Neuronal stem cell (in vitro differentiated cells): ENCODE measurements around the gene TSPO.

ENCODE experiments used
- DNase-seq: peaks from one replicate; pipeline ENCODE4 v3.0.0-alpha.2; 2013; ENCODE audit warnings: low spot score
- H2AFZ ChIP-seq: one replicate; pipeline ENCODE4 v1.6.1; 2013; ENCODE audit warnings: mild to moderate bottlenecking, low read length, inconsistent platforms
- H2AK5ac ChIP-seq: 2 replicates; pipeline ENCODE4 v1.6.1; 2013; ENCODE audit warnings: low read depth, mild to moderate bottlenecking, inconsistent platforms, low read length, moderate library complexity, mixed read lengths
- H2BK120ac ChIP-seq: 2 replicates; pipeline ENCODE4 v1.6.1; 2013; ENCODE audit warnings: low read depth, mild to moderate bottlenecking, inconsistent platforms, low read length, moderate library complexity, mixed read lengths
- H2BK12ac ChIP-seq: one replicate; pipeline ENCODE4 v1.6.1; 2013; ENCODE audit warnings: low read length, inconsistent platforms
- H2BK15ac ChIP-seq: 2 replicates; pipeline ENCODE4 v1.6.1; 2013; ENCODE audit warnings: mild to moderate bottlenecking, low read length, inconsistent platforms, mixed read lengths
- H2BK5ac ChIP-seq: one replicate; pipeline ENCODE4 v1.6.1; 2013; ENCODE audit warnings: inconsistent platforms, mild to moderate bottlenecking, low read length, moderate library complexity
- H3K14ac ChIP-seq: one replicate; pipeline ENCODE4 v1.6.1; 2013; ENCODE audit warnings: low read length, inconsistent platforms
- H3K18ac ChIP-seq: 2 replicates; pipeline ENCODE4 v1.6.1; 2013; ENCODE audit warnings: low read length, inconsistent platforms
- H3K23ac ChIP-seq: 2 replicates; pipeline ENCODE4 v1.6.1; 2013; ENCODE audit warnings: low read depth, mild to moderate bottlenecking, mixed read lengths, low read length, inconsistent platforms; ENCODE audit not compliant: poor library complexity
- H3K27ac ChIP-seq: replicated peaks from 3 replicates; pipeline ENCODE4 v1.5.1; 2013; ENCODE audit warnings: low read length, inconsistent platforms
- H3K27me3 ChIP-seq, 3 experiments: 2 replicates each; pipeline ENCODE4 v1.6.1; 2013; ENCODE audit warnings: low read length in 3 of 3, mild to moderate bottlenecking in 2 of 3, inconsistent platforms in 1 of 3, low read depth in 1 of 3, mixed read lengths in 1 of 3, moderate library complexity in 1 of 3; ENCODE audit not compliant: control insufficient read depth in 3 of 3, insufficient read depth in 3 of 3
- H3K36me3 ChIP-seq, 2 donors: replicated peaks in 1 of 2; 2 replicates each; pipeline ENCODE4 v1.6.1; 2013; ENCODE audit warnings: low read length in 2 of 2; ENCODE audit not compliant: control insufficient read depth in 2 of 2, insufficient read depth in 2 of 2
- H3K4ac ChIP-seq: 2 replicates; pipeline ENCODE4 v1.6.1; 2013; ENCODE audit warnings: inconsistent platforms, mild to moderate bottlenecking, low read length, moderate library complexity
- H3K4me1 ChIP-seq, 2 donors: 1 replicate in 1 of 2; 2 replicates in 1 of 2; pipeline ENCODE4 v1.6.1; 2013; ENCODE audit warnings: low read length in 2 of 2, low read depth in 1 of 2; ENCODE audit not compliant: control insufficient read depth in 2 of 2, insufficient read depth in 1 of 2
- H3K4me2 ChIP-seq: one replicate; pipeline ENCODE4 v1.6.1; 2013; ENCODE audit warnings: mild to moderate bottlenecking, low read length, inconsistent platforms; ENCODE audit not compliant: insufficient read depth, poor library complexity, severe bottlenecking
- H3K4me3 ChIP-seq, 2 donors: 2 replicates each; pipeline ENCODE4 v1.5.1; 2013; ENCODE audit warnings: low read length in 2 of 2, mild to moderate bottlenecking in 2 of 2, inconsistent platforms in 1 of 2, moderate library complexity in 1 of 2
- H3K79me1 ChIP-seq: one replicate; pipeline ENCODE4 v1.6.1; 2013; ENCODE audit warnings: low read depth, mild to moderate bottlenecking, inconsistent platforms, low read length, moderate library complexity
- H3K9ac ChIP-seq: one replicate; pipeline ENCODE4 v1.6.1; 2013; ENCODE audit warnings: mild to moderate bottlenecking, low read depth, low read length, inconsistent platforms; ENCODE audit not compliant: poor library complexity
- H3K9me3 ChIP-seq, 2 donors: replicated peaks in 1 of 2; 2 replicates each; pipeline versions ENCODE3 to v1.6.1; 2013; ENCODE audit warnings: low read length in 2 of 2, mild to moderate bottlenecking in 2 of 2, inconsistent platforms in 1 of 2, low read depth in 1 of 2, mixed read lengths in 1 of 2, moderate library complexity in 1 of 2; ENCODE audit not compliant: control insufficient read depth in 2 of 2, insufficient read depth in 1 of 2
- H4K8ac ChIP-seq: one replicate; pipeline ENCODE4 v1.6.1; 2013; ENCODE audit warnings: low read depth, mild to moderate bottlenecking, inconsistent platforms, low read length, moderate library complexity
- H4K91ac ChIP-seq: one replicate; pipeline ENCODE4 v1.6.1; 2013; ENCODE audit warnings: low read length, low read depth, mild to moderate bottlenecking, inconsistent platforms; ENCODE audit not compliant: poor library complexity
- WGBS, 2 donors: extraction: QIAGEN DNeasy Blood & Tissue Kit; methylation state at CpG; one replicate each; pipeline ENCODE4 v1.1.7; 2013; ENCODE audit warnings: missing lambda C conversion rate in 2 of 2, mixed read lengths in 1 of 2; ENCODE audit not compliant: insufficient read length in 2 of 2, insufficient replicate concordance in 1 of 2; ENCODE audit errors: extremely low coverage in 2 of 2; 5-methylcytosine and 5-hydroxymethylcytosine counted together

The TSPO gene

DNA sequence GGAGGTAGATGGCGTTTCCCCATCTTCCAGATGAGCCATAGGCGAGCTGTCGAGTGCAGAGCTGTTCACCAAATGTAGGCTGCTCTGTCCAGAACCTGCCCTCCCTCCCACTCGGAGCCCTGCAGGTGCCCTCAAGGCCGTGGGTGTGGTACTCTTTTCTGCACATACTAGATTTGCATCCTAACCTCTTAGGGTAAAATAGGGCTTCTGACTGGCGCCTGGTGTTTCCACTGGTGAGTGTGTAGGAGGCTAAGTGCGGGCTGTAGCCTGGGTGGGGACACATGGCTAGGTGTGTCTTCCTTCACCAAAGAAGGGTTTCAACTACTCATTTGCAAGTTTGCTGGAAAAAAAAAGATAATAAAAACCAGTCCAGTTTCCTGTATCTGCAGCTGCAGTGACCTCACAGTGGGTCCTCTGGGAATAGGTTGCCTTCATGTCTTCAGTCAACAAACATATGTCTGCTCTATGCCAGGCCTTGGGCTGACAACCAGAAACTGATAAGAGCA is 32.4 kb upstream of the TSPO start:
- Histone ChIP-seq H4K91ac (no peak overlapping the region), H2BK12ac (no peak overlapping the region), H3K36me3 (no peaks in the 10 kb centered on the region), H3K18ac (no peak overlapping the region), H3K4me2 (no peak overlapping the region), H3K79me1 (no peaks in the 10 kb centered on the region), H3K4me1 (peaks cover 7 to 10% of the 10 kb centered on the region in 2 donors), H3K27ac (no peak overlapping the region), H4K8ac (no peak overlapping the region), H2AFZ (no peak overlapping the region), H3K4me3 (no peak overlapping the region), H3K27me3 (peaks cover 0 to 4% (median 3%) of the 10 kb centered on the region in 3 experiments), H3K9ac (no peak overlapping the region), H3K9me3 (peaks cover 0 to 3% of the 10 kb centered on the region in 2 donors), H2BK15ac (no peak overlapping the region), H3K14ac (no peak overlapping the region), H2BK120ac (no peak overlapping the region), H2AK5ac (no peak overlapping the region), H2BK5ac (no peak overlapping the region), H3K23ac (no peak overlapping the region), H3K4ac (no peak overlapping the region)
- WGBS, 2 donors = no CpG with 5 or more reads among the region's 7 CpGs
- DNase-seq = no peak

GRCh38 chr22:43126501-43127165 is 24.7 kb upstream of the TSPO start:
- no peak overlapping the region for H4K91ac ChIP-seq
- H4K8ac ChIP-seq = no peak overlapping the region
- no peak overlapping the region for H3K4me3 ChIP-seq
- no peak overlapping the region for H3K4ac ChIP-seq
- no peaks in the 10 kb centered on the region for H3K9me3 ChIP-seq
- H2BK12ac ChIP-seq = no peak overlapping the region
- no peak overlapping the region for H3K23ac ChIP-seq
- WGBS, 2 donors = no CpG with 5 or more reads among the region's 5 CpGs
- H3K9ac ChIP-seq = no peak overlapping the region
- no peak overlapping the region for H3K18ac ChIP-seq
- no peak overlapping the region for H2BK120ac ChIP-seq
- no peak overlapping the region for H3K14ac ChIP-seq
- H2AK5ac ChIP-seq = no peak overlapping the region
- peaks cover 5 to 10% of the 10 kb centered on the region in 2 donors for H3K4me1 ChIP-seq
- no peak for DNase-seq
- no peaks in the 10 kb centered on the region for H3K79me1 ChIP-seq
- no peak overlapping the region for H2BK5ac ChIP-seq
- no peak overlapping the region for H2BK15ac ChIP-seq
- H3K4me2 ChIP-seq = no peak overlapping the region
- H3K27me3 ChIP-seq = no peaks in the 10 kb centered on the region
- H3K36me3 ChIP-seq = peaks cover under 1 to 9% of the 10 kb centered on the region in 2 donors
- no peak overlapping the region for H3K27ac ChIP-seq
- no peak overlapping the region for H2AFZ ChIP-seq

- H3K4ac ChIP-seq = no peak overlapping the region
- H3K79me1 ChIP-seq = no peaks in the 10 kb centered on the region
- H2BK12ac ChIP-seq = no peak overlapping the region
- H3K4me2 ChIP-seq = no peak overlapping the region
- H3K23ac ChIP-seq = peak overlapping the region; percentile 73
- DNase-seq = no peak
- H2BK5ac ChIP-seq = peak overlapping the region; percentile 75
- no peak overlapping the region for H2AK5ac ChIP-seq
- no peak overlapping the region for H3K27ac ChIP-seq
- H4K8ac ChIP-seq = no peak overlapping the region
- H2BK120ac ChIP-seq = no peak overlapping the region
- H2BK15ac ChIP-seq = no peak overlapping the region
- no peak overlapping the region for H3K14ac ChIP-seq
- no peak overlapping the region for H4K91ac ChIP-seq
- H3K9me3 ChIP-seq = no peaks in the 10 kb centered on the region
- no peaks in the 10 kb centered on the region for H3K27me3 ChIP-seq
- H2AFZ ChIP-seq = no peak overlapping the region
- peaks cover 5 to 10% of the 10 kb centered on the region in 2 donors for H3K4me1 ChIP-seq
- H3K18ac ChIP-seq = peak overlapping the region; percentile 64
- H3K4me3 ChIP-seq = no peak overlapping the region
- H3K9ac ChIP-seq = peak overlapping the region; percentile 70
- WGBS, 2 donors = no CpG with 5 or more reads among the region's 17 CpGs
- H3K36me3 ChIP-seq = peaks cover 5 to 16% of the 10 kb centered on the region in 2 donors
Observed at GRCh38 chr22:43127166-43127908, 24.0 kb upstream of the TSPO start.

DNA sequence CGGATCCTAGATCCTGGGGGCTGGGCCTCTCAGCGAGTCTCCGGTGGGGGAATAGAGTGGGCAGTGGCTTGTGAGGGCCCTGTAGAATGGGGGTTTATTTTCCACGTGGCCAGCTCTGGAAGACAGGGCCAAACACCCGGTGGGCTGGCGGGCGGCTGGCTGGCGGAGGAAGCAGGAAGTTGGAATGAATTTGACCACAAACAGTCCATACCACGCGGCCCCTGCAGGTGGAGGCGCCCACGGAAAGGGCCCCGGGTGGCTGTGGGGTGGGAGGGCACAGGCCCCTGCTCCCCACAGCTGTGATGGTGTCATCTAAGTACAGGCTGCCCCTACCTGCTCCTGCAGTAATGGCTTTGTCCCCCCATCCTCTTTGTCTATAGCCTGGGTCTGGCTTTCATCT is 23.2 kb upstream of the TSPO start:
- H3K9me3 ChIP-seq = no peaks in the 10 kb centered on the region
- H3K4ac ChIP-seq = no peak overlapping the region
- no peak overlapping the region for H2BK12ac ChIP-seq
- H3K14ac ChIP-seq = no peak overlapping the region
- H2AFZ ChIP-seq = no peak overlapping the region
- no peak overlapping the region for H4K8ac ChIP-seq
- H3K23ac ChIP-seq = no peak overlapping the region
- H3K4me1 ChIP-seq = peaks cover 5 to 10% of the 10 kb centered on the region in 2 donors
- H3K36me3 ChIP-seq = peaks cover 13 to 24% of the 10 kb centered on the region in 2 donors
- no peak overlapping the region for H3K4me3 ChIP-seq
- H3K27ac ChIP-seq = no peak overlapping the region
- DNase-seq = no peak
- H3K18ac ChIP-seq = no peak overlapping the region
- no peak overlapping the region for H2BK15ac ChIP-seq
- no peak overlapping the region for H4K91ac ChIP-seq
- WGBS, 2 donors = no CpG with 5 or more reads among the region's 13 CpGs
- no peak overlapping the region for H2BK120ac ChIP-seq
- no peak overlapping the region for H3K4me2 ChIP-seq
- H3K27me3 ChIP-seq = no peaks in the 10 kb centered on the region
- no peak overlapping the region for H3K9ac ChIP-seq
- H2AK5ac ChIP-seq = peak overlapping the region; percentile 56
- H2BK5ac ChIP-seq = peak overlapping the region; percentile 75
- H3K79me1 ChIP-seq = no peaks in the 10 kb centered on the region
